Mucosa of descending colon (tissue), 3 donors: ENCODE results near the gene RALGPS1. TPM values are rescaled to one million over a fixed set of nuclear protein-coding genes. Genes with fewer than 3 reads are reported as not detected.

Experiments
- ATAC-seq: fragments of 200-7000 bp; cut with Tn5 transposase; one replicate; pipeline ENCODE4 v1.9.1; 2020; ENCODE audit warnings: mild to moderate bottlenecking, moderate library complexity
- DNase-seq, 3 donors: peaks; one replicate each; pipeline ENCODE4 v3.0.0-alpha.2; 2020
- H3K36me3 ChIP-seq: fragments of 200-600 bp; one replicate; pipeline ENCODE4 v1.8.0; 2021; ENCODE audit warnings: low read depth, mild to moderate bottlenecking
- H3K4me1 ChIP-seq: fragments of 200-600 bp; one replicate; pipeline ENCODE4 v1.8.0; 2021; ENCODE audit warnings: low read depth, mild to moderate bottlenecking
- H3K4me3 ChIP-seq: fragments of 200-600 bp; one replicate; pipeline ENCODE4 v1.8.0; 2021; ENCODE audit warnings: mild to moderate bottlenecking
- H3K9me3 ChIP-seq: fragments of 200-600 bp; one replicate; pipeline ENCODE4 v1.8.0; 2021; ENCODE audit warnings: mild to moderate bottlenecking
- CTCF ChIP-seq: fragments of 200-600 bp; IDR thresholded peaks from one replicate; pipeline ENCODE4 v1.8.0; 2022; ENCODE audit warnings: antibody characterized with exemption, mild to moderate bottlenecking
- intact Hi-C, 2 donors: fragments of 100-400 bp; cut with DNase I in 1 of 2; cut with micrococcal nuclease in 1 of 2; formaldehyde crosslinking; loops; one replicate each; pipeline versions ENCODE4 v1.11.0 to v1.11.1; 2022; cut with DNase I, micrococcal nuclease
- total RNA-seq, 3 donors: library from RNA; stranded (reverse); fragmentation: NEBNext Ultra II Directional in 2 of 3; extraction: Animal tissue kit (Norgen Biotek cat#: 25700) in 2 of 3; gene quantifications; one replicate each; pipeline versions ENCODE4 v1.2.1 to v1.2.4, GENCODE V29; 2021 to 2023
- donor health status: DM: no; HTN: no; CAD: no; lungs with moderate emphysema.
- donor health status: DM: no; HTN: no; CAD: no.
- donor health status: DM: no; HTN: yes; CAD: no.

RALGPS1 gene
- total RNA-seq, 3 donors from 2014 or later = 31.3 to 55.4 (median 32.1) TPM

- H3K9me3 ChIP-seq = no peaks in the 10 kb centered on the region
- TF ChIP-seq CTCF = no peak
- ATAC-seq (no peak), DNase-seq (no peak)
- no peaks in the 10 kb centered on the region for H3K36me3 ChIP-seq
- no peak overlapping the region for H3K4me3 ChIP-seq
- peaks cover 6% of the 10 kb centered on the region for H3K4me1 ChIP-seq
- intact Hi-C loops = no loop called here
These were observed 65.6 kb downstream of the RALGPS1 start for GRCh38 chr9:126980231-126980630.

- Histone ChIP-seq H3K9me3 (no peaks in the 10 kb centered on the region), H3K4me3 (no peak overlapping the region), H3K36me3 (no peaks in the 10 kb centered on the region), H3K4me1 (peaks cover 16% of the 10 kb centered on the region)
- ATAC-seq = no peak
- no peak for DNase-seq
- no peak for TF ChIP-seq CTCF
- intact Hi-C loops = no loop called here
These were observed 66.6 kb downstream of the RALGPS1 start for GRCh38 chr9:126981218-126981617.

GRCh38 chr9:126982215-126983002, 67.8 kb downstream of the RALGPS1 start:
- H3K9me3 ChIP-seq = no peaks in the 10 kb centered on the region
- ATAC-seq = no peak

GRCh38 chr9:126983767-126984166, 69.2 kb downstream of the RALGPS1 start:
- Histone ChIP-seq H3K4me3 (no peak overlapping the region), H3K36me3 (no peaks in the 10 kb centered on the region), H3K9me3 (no peaks in the 10 kb centered on the region), H3K4me1 (peaks cover 24% of the 10 kb centered on the region)
- TF ChIP-seq CTCF = no peak
- intact Hi-C loops = no loop called here
- ATAC-seq = no peak
- no peak for DNase-seq

More at GRCh38 chr9:126982215-126983002, 67.8 kb downstream of the RALGPS1 start:
- no peak for TF ChIP-seq CTCF
- no peaks in the 10 kb centered on the region for H3K36me3 ChIP-seq
- no peak overlapping the region for H3K4me3 ChIP-seq
- no peak for DNase-seq
- intact Hi-C loops = no loop called here
- peaks cover 24% of the 10 kb centered on the region for H3K4me1 ChIP-seq

GRCh38 chr9:126984969-126985368, 70.4 kb downstream of the RALGPS1 start:
- peak in 1 of 3 donors; percentile 56 for DNase-seq
- peak; percentile 56 for ATAC-seq
- H3K4me1 ChIP-seq = peaks cover 24% of the 10 kb centered on the region

More at GRCh38 chr9:126984969-126985368, 70.4 kb downstream of the RALGPS1 start:
- Histone ChIP-seq H3K36me3 (no peaks in the 10 kb centered on the region), H3K4me3 (no peak overlapping the region), H3K9me3 (no peaks in the 10 kb centered on the region)
- TF ChIP-seq CTCF = no peak
- intact Hi-C loops = no loop called here
